HG02938 (cell line): ENCODE data around the gene MEA1.

Experiments used
- ATAC-seq: cut with Tn5 transposase; IDR thresholded peaks from one replicate; pipeline ENCODE4 v1.9.1; 2021; ENCODE audit warnings: mild to moderate bottlenecking, moderate library complexity; ENCODE audit not compliant: unreplicated experiment

The MEA1 gene

GRCh38 chr6:43040542-43041257 lies 27.0 kb upstream of the MEA1 start:
- ATAC-seq: no peak

GRCh38 chr6:43038727-43039126 lies 25.0 kb upstream of the MEA1 start:
- ATAC-seq: no peak

- ATAC-seq: no peak
Observed at GRCh38 chr6:43037706-43038105, 24.0 kb upstream of the MEA1 start.

GRCh38 chr6:43037197-43037596 lies 23.5 kb upstream of the MEA1 start:
- no peak for ATAC-seq

- no peak for ATAC-seq
Observed at GRCh38 chr6:43036712-43037111, 23.0 kb upstream of the MEA1 start.

GRCh38 chr6:43035495-43036194 lies 21.9 kb upstream of the MEA1 start:
- no peak for ATAC-seq

- no peak for ATAC-seq
Observed at GRCh38 chr6:43034190-43034525, 20.4 kb upstream of the MEA1 start.

GRCh38 chr6:43033496-43034189 lies 19.9 kb upstream of the MEA1 start:
- no peak for ATAC-seq

- ATAC-seq: no peak
Observed at GRCh38 chr6:43032326-43032725, 18.6 kb upstream of the MEA1 start.

GRCh38 chr6:43029120-43029519 lies 15.4 kb upstream of the MEA1 start:
- ATAC-seq: no peak

- no peak for ATAC-seq
Observed at GRCh38 chr6:43026365-43026764, 12.6 kb upstream of the MEA1 start.

GRCh38 chr6:43024436-43024835 lies 10.7 kb upstream of the MEA1 start:
- no peak for ATAC-seq

GRCh38 chr6:43021270-43022047 lies 7.7 kb upstream of the MEA1 start, which contains the start of gene RRP36:
Gene RRP36 (plus strand): TSS chr6:43021623. CDS start chr6:43021655, 32 bp downstream.
- ATAC-seq: no peak

GRCh38 chr6:43020847-43021246 lies 7.1 kb upstream of the MEA1 start:
- no peak for ATAC-seq

GRCh38 chr6:43020052-43020705 lies 6.4 kb upstream of the MEA1 start:
- ATAC-seq: no peak

- ATAC-seq: no peak
Observed at GRCh38 chr6:43019152-43019551, 5.4 kb upstream of the MEA1 start.

- ATAC-seq: no peak
Observed at GRCh38 chr6:43016943-43017334, 3.2 kb upstream of the MEA1 start.

- ATAC-seq: no peak
Observed at GRCh38 chr6:43016176-43016942, 2.6 kb upstream of the MEA1 start.

- ATAC-seq: no peak
Observed at GRCh38 chr6:43014434-43014909, 726 bp upstream of the MEA1 start.
